Thoracic aorta (tissue), 2 donors: ENCODE data around the gene HSD17B12. TPM values are rescaled to one million over a fixed set of nuclear protein-coding genes. Genes with fewer than 3 reads are reported as not detected.

Experiments used
- ATAC-seq: fragments of 150-250 bp; one replicate; pipeline ENCODE4 v1.8.0; 2017; ENCODE audit warnings: low read depth; ENCODE audit not compliant: insufficient number of reproducible peaks, low FRiP score
- DNase-seq: peaks from one replicate; pipeline ENCODE4 v3.0.0-alpha.2; 2020; ENCODE audit warnings: low spot score
- H3K27ac ChIP-seq, 2 donors: fragments of 200-600 bp; sonication (generic); 1 replicate in 1 of 2; 2 replicates in 1 of 2; pipeline ENCODE4 v1.5.1; 2016; ENCODE audit warnings: mild to moderate bottlenecking in 2 of 2, moderate library complexity in 2 of 2
- H3K27me3 ChIP-seq: fragments of 200-600 bp; sonication (generic); replicated peaks from 2 replicates; pipeline ENCODE4 v1.6.0; 2016; ENCODE audit warnings: mild to moderate bottlenecking; ENCODE audit not compliant: insufficient read depth
- H3K36me3 ChIP-seq: fragments of 200-600 bp; sonication (generic); one replicate; pipeline ENCODE4 v1.5.1; 2016
- H3K4me1 ChIP-seq, 2 donors: fragments of 200-600 bp; sonication (generic); 1 replicate in 1 of 2; 2 replicates in 1 of 2; pipeline versions ENCODE4 v1.5.1 to v1.6.0; 2016; ENCODE audit warnings: low read depth in 2 of 2, mild to moderate bottlenecking in 1 of 2; ENCODE audit not compliant: control insufficient read depth in 1 of 2
- H3K4me3 ChIP-seq: fragments of 200-600 bp; sonication (generic); 2 replicates; pipeline ENCODE4 v1.5.1; 2016; ENCODE audit warnings: mild to moderate bottlenecking
- H3K9me3 ChIP-seq: fragments of 200-600 bp; sonication (generic); 2 replicates; pipeline ENCODE4 v1.5.1; 2016
- total RNA-seq, 2 donors: library from RNA; depleted of rRNA; stranded (reverse); fragments of >200 nt; gene quantifications; one replicate each; pipeline versions ENCODE4 v1.1.0 to v1.2.3, GENCODE V29; 2016
- TF ChIP-seq, protein P1 (sequence below): fragments of 200-600 bp; sonication (generic); IDR thresholded peaks from one replicate; pipeline ENCODE4 v1.5.1; 2019; ENCODE audit warnings: antibody characterized with exemption

The HSD17B12 gene
- total RNA-seq, 2 donors from 2014 or later, result 91.7 to 97.4 TPM

DNA sequence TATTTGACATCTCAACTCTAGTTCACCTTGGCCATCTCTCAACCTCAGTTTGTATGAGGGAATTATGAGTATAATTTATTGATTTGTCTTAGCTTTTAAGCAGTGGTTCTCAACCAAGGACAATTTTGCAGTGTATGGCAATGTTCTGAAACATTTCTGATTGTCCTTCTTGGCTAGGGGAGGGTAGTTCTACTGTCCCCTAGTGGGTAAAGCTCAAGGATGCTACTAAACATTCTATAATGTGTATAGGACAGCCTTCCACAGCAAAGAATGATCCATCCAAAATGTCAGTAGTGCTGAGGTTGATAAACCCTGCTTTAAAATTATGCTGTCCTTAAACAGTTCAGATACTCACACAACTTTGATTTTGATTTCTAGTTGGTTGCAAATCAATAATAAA is 122.0 kb downstream of the HSD17B12 start:
- Histone ChIP-seq H3K36me3 (no peaks in the 10 kb centered on the region), H3K4me3 (no peak overlapping the region), H3K27me3 (no peaks in the 10 kb centered on the region), H3K9me3 (no peaks in the 10 kb centered on the region), H3K4me1 (no peaks in the 10 kb centered on the region), H3K27ac (no peak overlapping the region)
- no peak for ATAC-seq
- no peak for DNase-seq
- TF ChIP-seq, protein P1, sequence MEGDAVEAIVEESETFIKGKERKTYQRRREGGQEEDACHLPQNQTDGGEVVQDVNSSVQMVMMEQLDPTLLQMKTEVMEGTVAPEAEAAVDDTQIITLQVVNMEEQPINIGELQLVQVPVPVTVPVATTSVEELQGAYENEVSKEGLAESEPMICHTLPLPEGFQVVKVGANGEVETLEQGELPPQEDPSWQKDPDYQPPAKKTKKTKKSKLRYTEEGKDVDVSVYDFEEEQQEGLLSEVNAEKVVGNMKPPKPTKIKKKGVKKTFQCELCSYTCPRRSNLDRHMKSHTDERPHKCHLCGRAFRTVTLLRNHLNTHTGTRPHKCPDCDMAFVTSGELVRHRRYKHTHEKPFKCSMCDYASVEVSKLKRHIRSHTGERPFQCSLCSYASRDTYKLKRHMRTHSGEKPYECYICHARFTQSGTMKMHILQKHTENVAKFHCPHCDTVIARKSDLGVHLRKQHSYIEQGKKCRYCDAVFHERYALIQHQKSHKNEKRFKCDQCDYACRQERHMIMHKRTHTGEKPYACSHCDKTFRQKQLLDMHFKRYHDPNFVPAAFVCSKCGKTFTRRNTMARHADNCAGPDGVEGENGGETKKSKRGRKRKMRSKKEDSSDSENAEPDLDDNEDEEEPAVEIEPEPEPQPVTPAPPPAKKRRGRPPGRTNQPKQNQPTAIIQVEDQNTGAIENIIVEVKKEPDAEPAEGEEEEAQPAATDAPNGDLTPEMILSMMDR, result no peak

- H3K4me3 ChIP-seq, result no peak overlapping the region
These were observed 123.2 kb downstream of the HSD17B12 start for GRCh38 chr11:43803766-43804165.

GRCh38 chr11:43806976-43807375 is 126.4 kb downstream of the HSD17B12 start:
- DNase-seq (no peak), ATAC-seq (no peak)
- H3K4me1 ChIP-seq, result no peaks in the 10 kb centered on the region
- no peak overlapping the region for H3K27ac ChIP-seq
- TF ChIP-seq, protein P1, result no peak
- no peaks in the 10 kb centered on the region for H3K36me3 ChIP-seq
- H3K27me3 ChIP-seq, result no peaks in the 10 kb centered on the region
- H3K4me3 ChIP-seq, result no peak overlapping the region
- H3K9me3 ChIP-seq, result no peaks in the 10 kb centered on the region

More at GRCh38 chr11:43803766-43804165, 123.2 kb downstream of the HSD17B12 start:
- Histone ChIP-seq H3K36me3 (no peaks in the 10 kb centered on the region), H3K27me3 (no peaks in the 10 kb centered on the region), H3K9me3 (no peaks in the 10 kb centered on the region), H3K27ac (no peak overlapping the region), H3K4me1 (no peaks in the 10 kb centered on the region)
- TF ChIP-seq, protein P1, result no peak
- ATAC-seq (no peak), DNase-seq (no peak)

GRCh38 chr11:43810929-43811596 is 130.5 kb downstream of the HSD17B12 start:
- DNase-seq (no peak), ATAC-seq (no peak)
- Histone ChIP-seq H3K9me3 (no peaks in the 10 kb centered on the region), H3K27ac (no peak overlapping the region), H3K27me3 (no peaks in the 10 kb centered on the region), H3K4me3 (no peak overlapping the region), H3K4me1 (no peaks in the 10 kb centered on the region), H3K36me3 (peaks cover 5% of the 10 kb centered on the region)
- TF ChIP-seq, protein P1, result peak; percentile 44

GRCh38 chr11:43812471-43812870 is 131.9 kb downstream of the HSD17B12 start:
- Histone ChIP-seq H3K27me3 (no peaks in the 10 kb centered on the region), H3K27ac (no peak overlapping the region), H3K9me3 (no peaks in the 10 kb centered on the region), H3K36me3 (peaks cover 5% of the 10 kb centered on the region), H3K4me1 (no peaks in the 10 kb centered on the region), H3K4me3 (no peak overlapping the region)
- DNase-seq (no peak), ATAC-seq (no peak)
- TF ChIP-seq, protein P1, result no peak
